Transverse colon (tissue), 4 donors: ENCODE results near the gene PITPNM1. TPM values are rescaled to one million over a fixed set of nuclear protein-coding genes. Genes with fewer than 3 reads are reported as not detected.
"Not testable (repeated sequence)": the region's sequence is repeated elsewhere in the genome, so short reads cannot be mapped to it uniquely, and the experiment has no call there.

Experiments used
- DNase-seq: peaks from one replicate; pipeline ENCODE4 v3.0.0-alpha.2; 2019
- H3K27ac ChIP-seq, 4 donors: fragments of 200-600 bp; sonication (generic); 2 replicates each; pipeline ENCODE4 v1.5.1; 2016 to 2018; ENCODE audit warnings: inconsistent platforms in 4 of 4
- H3K27me3 ChIP-seq: fragments of 200-600 bp; sonication (generic); 2 replicates; pipeline ENCODE4 v1.5.1; 2017; ENCODE audit warnings: inconsistent platforms
- H3K36me3 ChIP-seq, 4 donors: fragments of 200-600 bp; sonication (generic); 2 replicates each; pipeline ENCODE4 v1.5.1; 2017 to 2019; ENCODE audit warnings: inconsistent platforms in 4 of 4
- H3K4me1 ChIP-seq, 4 donors: fragments of 200-600 bp; sonication (generic); 2 replicates each; pipeline ENCODE4 v1.5.1; 2017 to 2020; ENCODE audit warnings: inconsistent platforms in 4 of 4
- H3K4me3 ChIP-seq, 4 donors: fragments of 200-600 bp; sonication (generic); 1 replicate in 1 of 4; 2 replicates in 3 of 4; pipeline versions ENCODE4 v1.5.1 to v1.6.1; 2017 to 2019; ENCODE audit warnings: inconsistent platforms in 4 of 4
- H3K9me3 ChIP-seq, 2 donors: fragments of 200-600 bp; sonication (generic); 2 replicates each; pipeline ENCODE4 v1.5.1; 2017 to 2019; ENCODE audit warnings: inconsistent platforms in 2 of 2
- CTCF ChIP-seq, 5 experiments: fragments of 200-600 bp in 3 of 5; fragments of 450-650 bp in 2 of 5; sonication (generic) in 3 of 5; IDR thresholded peaks; 1 replicate in 2 of 5; 2 replicates in 3 of 5; pipeline ENCODE4 v1.5.1; 2016 to 2017; ENCODE audit warnings: antibody characterized with exemption in 5 of 5, inconsistent platforms in 3 of 5, mild to moderate bottlenecking in 2 of 5, moderate library complexity in 1 of 5
- EP300 ChIP-seq: sonication (generic); formaldehyde crosslinking; IDR thresholded peaks from one replicate; pipeline ENCODE4 v1.6.1; 2017; ENCODE audit warnings: antibody characterized with exemption, low read depth
- POLR2A ChIP-seq: fragments of 450-650 bp; IDR thresholded peaks from one replicate; pipeline ENCODE4 v1.6.1; 2016; ENCODE audit warnings: antibody characterized with exemption, mild to moderate bottlenecking, moderate library complexity
- POLR2AphosphoS5 ChIP-seq, 3 donors: sonication (generic); formaldehyde crosslinking; IDR thresholded peaks; one replicate each; pipeline ENCODE4 v1.6.1; 2016; ENCODE audit warnings: antibody characterized with exemption in 3 of 3
- WGBS, 2 donors: methylation state at CpG; one replicate each; pipeline ENCODE4 v1.1.5; 2018; ENCODE audit warnings: low coverage in 1 of 2; 5-methylcytosine and 5-hydroxymethylcytosine counted together
- in situ Hi-C, 4 donors: fragments of 200-750 bp; cut with MboI; loops; one replicate each; pipeline versions ENCODE4 v1.15.0 to v1.15.1; 2017; ENCODE audit warnings: low sequenced_read_pairs in 3 of 4, low pct_ligation_motif_present in 1 of 4, low pct_unique_long_range_greater_than_20kb in 1 of 4
- intact Hi-C: fragments of 100-400 bp; cut with DNase I; formaldehyde crosslinking; loops from one replicate; pipeline ENCODE4 v1.15.1; 2023; ENCODE audit warnings: low total_unique reads
- total RNA-seq, 4 donors: library from RNA; depleted of rRNA; stranded (reverse); fragments of >200 nt; gene quantifications; one replicate each; pipeline ENCODE4 v1.1.0, GENCODE V29; 2016

The PITPNM1 gene
- total RNA-seq, 4 donors from 2014 or later = 23.5 to 451 (median 60.8) TPM

- TF ChIP-seq POLR2AphosphoS5 (IDR thresholded peaks at IDR 0.05) (no peak), POLR2A (no peak), EP300 (no peak), CTCF (IDR thresholded peaks at IDR 0.05) (no peak)
- intact Hi-C loops = no loop called here
- peak; percentile 60 for DNase-seq
- peak overlapping the region in 3 of 4 donors; percentile 8 to 59 (median 57) for H3K27ac ChIP-seq
- 69% methylated on average over 20 of the region's 20 CpGs; no CpG with 5 or more reads in 1 of the 2 donors for WGBS, 2 donors
- no peaks in the 10 kb centered on the region for H3K9me3 ChIP-seq
- no peaks in the 10 kb centered on the region for H3K27me3 ChIP-seq
- in situ Hi-C loops = loop anchor here in 2 of 4 donors (10.0 kb wide), 1 partner anchor 92 kb away; the partner anchor contains the start of gene RAD9A (in 2 of the 2)
- no peak overlapping the region for H3K4me3 ChIP-seq
- H3K4me1 ChIP-seq = peaks cover 15 to 36% (median 25%) of the 10 kb centered on the region in 4 donors
- peaks cover 0 to 5% (median 2%) of the 10 kb centered on the region in 4 donors for H3K36me3 ChIP-seq
Observed at GRCh38 chr11:67486481-67487195, 18.5 kb downstream of the PITPNM1 start.

GRCh38 chr11:67485873-67486361, 19.2 kb downstream of the PITPNM1 start:
- DNase-seq = peak; percentile 59
- 80% methylated on average over 7 of the region's 7 CpGs; no CpG with 5 or more reads in 1 of the 2 donors for whole genome bisulfite sequencing, 2 donors
- Histone ChIP-seq H3K4me1 (peaks cover 15 to 36% (median 25%) of the 10 kb centered on the region in 4 donors), H3K27ac (peak overlapping the region; percentile 37 to 90 (median 58))
- H3K4me3 ChIP-seq, H3K27me3 ChIP-seq, intact Hi-C loops, H3K36me3 ChIP-seq, H3K9me3 ChIP-seq: not testable (repeated sequence)
- in situ Hi-C loops = loop anchor here in 2 of 4 donors (10.0 kb wide), 1 partner anchor 91 kb away; the partner anchor contains the start of gene RAD9A (in 2 of the 2)
- peak in 1 of 3 donors; percentile 46 for TF ChIP-seq POLR2AphosphoS5 (IDR thresholded peaks at IDR 0.05)

- H3K4me1 ChIP-seq = peaks cover 15 to 36% (median 25%) of the 10 kb centered on the region in 4 donors
- in situ Hi-C loops (loop anchor here in 2 of 4 donors (10.0 kb wide), 1 partner anchor 90 kb away; the partner anchor contains the start of gene RAD9A (in 2 of the 2)), intact Hi-C loops (loop anchor here (5.0 kb wide), 1 partner anchor 83 kb away; the partner anchor contains the start of genes PPP1CA and TBC1D10C)
- H3K27ac ChIP-seq = peak overlapping the region; percentile 37 to 90 (median 74)
- TF ChIP-seq EP300 (no peak), CTCF (IDR thresholded peaks at IDR 0.05) (no peak)
- no peak overlapping the region for H3K4me3 ChIP-seq
- H3K27me3 ChIP-seq = no peaks in the 10 kb centered on the region
- WGBS, 2 donors = 65 to 74% methylated on average over 3 to 11 of the region's 11 CpGs
- no peaks in the 10 kb centered on the region for H3K9me3 ChIP-seq
- DNase-seq = peak; percentile 57
- H3K36me3 ChIP-seq = peaks cover 0 to 5% (median 0%) of the 10 kb centered on the region in 4 donors
Observed at GRCh38 chr11:67484847-67485311, 20.3 kb downstream of the PITPNM1 start.

- no peak for TF ChIP-seq CTCF (IDR thresholded peaks at IDR 0.05)
- TF ChIP-seq POLR2AphosphoS5 (IDR thresholded peaks at IDR 0.05) = no peak
- TF ChIP-seq EP300 = no peak
- no peak for TF ChIP-seq POLR2A
- no peaks in the 10 kb centered on the region for H3K9me3 ChIP-seq
- intact Hi-C loops (loop anchor here (5.0 kb wide), 1 partner anchor 82 kb away; the partner anchor contains the start of genes PPP1CA and TBC1D10C), in situ Hi-C loops (loop anchor here in 2 of 4 donors (10.0 kb wide), 1 partner anchor 89 kb away; the partner anchor contains the start of gene RAD9A (in 2 of the 2))
- H3K36me3 ChIP-seq = peaks cover 0 to 5% (median 0%) of the 10 kb centered on the region in 4 donors
- no peaks in the 10 kb centered on the region for H3K27me3 ChIP-seq
- H3K27ac ChIP-seq = peak overlapping the region; percentile 82 to 90 (median 90)
- peak overlapping the region in 2 of 4 donors; percentile 40 to 62 for H3K4me3 ChIP-seq
- DNase-seq = peak; percentile 11
- peaks cover 15 to 32% (median 25%) of the 10 kb centered on the region in 4 donors for H3K4me1 ChIP-seq
- 65 to 78% methylated on average over 11 to 16 of the region's 16 CpGs for WGBS, 2 donors
Observed at GRCh38 chr11:67483831-67484665, 21.1 kb downstream of the PITPNM1 start.
